Measurements from ENCODE around the gene HJURP. TPM values are rescaled to one million over a fixed set of nuclear protein-coding genes. Genes with fewer than 3 reads are reported as not detected.

HJURP gene
- total RNA-seq, 1 donor from 2014 or later: 109 TPM

GRCh38 chr2:233820774-233821105, 33.6 kb downstream of the HJURP start:
- H3K27ac Mint-ChIP-seq: no peak overlapping the region
- Histone ChIP-seq H2AFZ (replicated peaks) (no peak overlapping the region), H4K20me1 (ENCODE audit: low read depth) (no peaks in the 10 kb centered on the region), H3K4me2 (no peak overlapping the region), H3K4me1 (no peaks in the 10 kb centered on the region), H3K9ac (no peak overlapping the region), H3K27ac (no peak overlapping the region), H3K4me3 (no peak overlapping the region), H3F3A (ENCODE audit: low read depth) (no peaks in the 10 kb centered on the region), H3K27me3 (no peaks in the 10 kb centered on the region), H3K36me3 (no peaks in the 10 kb centered on the region), H3K79me2 (ENCODE audit: low read depth) (no peaks in the 10 kb centered on the region), H3K9me3 (ENCODE audit: low read depth) (no peaks in the 10 kb centered on the region)
- H3K9me3 Mint-ChIP-seq: peaks cover 3% of the 10 kb centered on the region
- H3K36me3 Mint-ChIP-seq: peaks cover 1% of the 10 kb centered on the region
- H3K4me3 Mint-ChIP-seq: no peak overlapping the region
- peaks cover 10% of the 10 kb centered on the region for H3K4me1 Mint-ChIP-seq
- no peak for DNase-seq (ENCODE audit: low spot score)
- H3K27me3 Mint-ChIP-seq (ENCODE audit: insufficient read depth, low read depth): peaks cover 6% of the 10 kb centered on the region
- TF ChIP-seq EZH2phosphoT487 (IDR thresholded peaks at IDR 0.05): no peak

GRCh38 chr2:233819884-233820773, 34.2 kb downstream of the HJURP start:
- Histone ChIP-seq H3K27ac (no peak overlapping the region), H2AFZ (replicated peaks) (no peak overlapping the region), H3K79me2 (ENCODE audit: low read depth) (no peaks in the 10 kb centered on the region), H3K27me3 (no peaks in the 10 kb centered on the region), H3K9me3 (ENCODE audit: low read depth) (no peaks in the 10 kb centered on the region), H4K20me1 (ENCODE audit: low read depth) (no peaks in the 10 kb centered on the region), H3K4me3 (no peak overlapping the region), H3K4me1 (no peaks in the 10 kb centered on the region), H3F3A (ENCODE audit: low read depth) (no peaks in the 10 kb centered on the region), H3K9ac (no peak overlapping the region), H3K36me3 (no peaks in the 10 kb centered on the region), H3K4me2 (no peak overlapping the region)
- Mint-ChIP-seq H3K36me3 (no peaks in the 10 kb centered on the region), H3K27me3 (ENCODE audit: insufficient read depth, low read depth) (peaks cover 6% of the 10 kb centered on the region), H3K27ac (no peak overlapping the region), H3K4me3 (no peak overlapping the region), H3K4me1 (peaks cover 10% of the 10 kb centered on the region), H3K9me3 (no peaks in the 10 kb centered on the region)
- DNase-seq (ENCODE audit: low spot score): no peak
- TF ChIP-seq EZH2 (IDR thresholded peaks at IDR 0.05) (no peak), EZH2phosphoT487 (IDR thresholded peaks at IDR 0.05) (no peak), CTCF (IDR thresholded peaks at IDR 0.05) (no peak)

- DNase-seq (ENCODE audit: low spot score): no peak
- Histone ChIP-seq H3F3A (ENCODE audit: low read depth) (no peaks in the 10 kb centered on the region), H3K27ac (no peak overlapping the region), H3K4me2 (no peak overlapping the region), H3K4me1 (no peaks in the 10 kb centered on the region), H3K9me3 (ENCODE audit: low read depth) (no peaks in the 10 kb centered on the region), H3K79me2 (ENCODE audit: low read depth) (no peaks in the 10 kb centered on the region), H2AFZ (replicated peaks) (no peak overlapping the region), H3K9ac (no peak overlapping the region), H4K20me1 (ENCODE audit: low read depth) (no peaks in the 10 kb centered on the region), H3K4me3 (no peak overlapping the region), H3K36me3 (no peaks in the 10 kb centered on the region), H3K27me3 (no peaks in the 10 kb centered on the region)
- Mint-ChIP-seq H3K4me1 (peaks cover 10% of the 10 kb centered on the region), H3K27ac (no peak overlapping the region), H3K27me3 (ENCODE audit: insufficient read depth, low read depth) (peaks cover 4% of the 10 kb centered on the region), H3K4me3 (no peak overlapping the region), H3K36me3 (no peaks in the 10 kb centered on the region), H3K9me3 (no peaks in the 10 kb centered on the region)
- TF ChIP-seq EZH2phosphoT487 (IDR thresholded peaks at IDR 0.05) (no peak), EZH2 (IDR thresholded peaks at IDR 0.05) (no peak), CTCF (IDR thresholded peaks at IDR 0.05) (no peak)
Measured at GRCh38 chr2:233818639-233819621, 35.4 kb downstream of the HJURP start.

Data from neural progenitor cell (in vitro differentiated cells).